Measurements from ENCODE around the gene UTP18.
"Not testable (repeated sequence)": the region's sequence is repeated elsewhere in the genome, so short reads cannot be mapped to it uniquely, and the experiment has no call there.

UTP18 gene

DNA sequence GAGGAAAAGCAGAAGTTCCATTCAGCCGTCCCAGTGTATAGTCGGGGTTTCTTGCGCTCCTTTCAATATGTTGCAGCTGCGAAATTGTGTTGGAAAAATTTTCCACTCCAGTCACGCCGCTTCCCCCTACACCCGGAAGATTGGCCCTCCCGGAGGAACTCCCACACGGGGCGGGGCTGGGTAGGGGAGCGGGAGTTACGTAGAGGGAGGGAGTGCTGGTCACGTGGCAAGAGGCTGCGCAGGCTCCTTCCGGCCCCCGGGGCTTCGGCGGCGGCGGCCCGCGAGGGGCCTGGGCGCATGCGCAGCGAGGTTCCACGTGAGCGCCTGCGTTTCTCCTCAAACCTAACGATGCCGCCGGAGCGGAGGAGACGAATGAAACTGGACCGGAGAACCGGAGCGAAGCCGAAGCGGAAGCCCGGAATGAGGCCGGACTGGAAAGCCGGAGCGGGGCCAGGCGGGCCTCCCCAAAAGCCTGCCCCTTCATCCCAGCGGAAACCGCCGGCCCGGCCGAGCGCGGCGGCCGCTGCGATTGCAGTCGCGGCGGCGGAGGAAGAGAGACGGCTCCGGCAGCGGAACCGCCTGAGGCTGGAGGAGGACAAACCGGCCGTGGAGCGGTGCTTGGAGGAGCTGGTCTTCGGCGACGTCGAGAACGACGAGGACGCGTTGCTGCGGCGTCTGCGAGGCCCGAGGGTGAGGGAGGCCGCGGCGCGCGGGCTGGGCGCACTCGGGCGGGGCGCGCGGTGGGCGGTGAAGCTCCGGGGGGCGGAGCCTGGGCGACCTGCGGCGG, at the start of gene UTP18:
Gene UTP18, plus strand, starts transcription at position 310 of the 787 bp plus-strand sequence. Its CDS starts 39 bp downstream, at position 349.
- peak; percentile 73 for DNase-seq (ENCODE audit: low read depth, low spot score)

DNA sequence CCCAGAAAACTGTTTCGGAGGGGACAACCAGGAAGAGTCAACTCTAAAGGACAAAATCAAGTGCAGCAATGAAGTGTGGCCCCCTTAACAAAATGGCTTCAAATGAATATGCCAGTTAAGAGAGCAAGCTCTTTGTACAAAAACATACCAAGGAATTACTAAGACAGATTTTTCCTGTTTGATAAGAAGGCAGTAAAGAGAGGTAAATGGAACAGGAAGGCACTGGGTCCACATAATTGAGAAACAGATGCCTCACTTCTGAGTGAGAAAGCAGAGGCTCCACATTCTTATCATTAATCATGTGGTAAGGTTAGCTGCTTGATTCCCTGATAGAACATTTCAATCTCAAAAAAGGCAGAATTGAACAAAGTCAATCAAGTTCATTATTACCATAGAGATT, 45.4 kb upstream of the UTP18 start:
- no peak for DNase-seq (ENCODE audit: low read depth, low spot score)

GRCh38 chr17:51217946-51218345, 42.4 kb upstream of the UTP18 start:
- DNase-seq (ENCODE audit: low read depth, low spot score), result no peak

GRCh38 chr17:51221322-51221721, 39.0 kb upstream of the UTP18 start:
- no peak for DNase-seq (ENCODE audit: low read depth, low spot score)

GRCh38 chr17:51224402-51225262, 35.7 kb upstream of the UTP18 start:
- no peak for DNase-seq (ENCODE audit: low read depth, low spot score)

- DNase-seq (ENCODE audit: low read depth, low spot score), result not testable (repeated sequence)
These were observed 34.8 kb upstream of the UTP18 start for GRCh38 chr17:51225523-51225922.

GRCh38 chr17:51228161-51228560, 32.2 kb upstream of the UTP18 start:
- no peak for DNase-seq (ENCODE audit: low read depth, low spot score)

DNA sequence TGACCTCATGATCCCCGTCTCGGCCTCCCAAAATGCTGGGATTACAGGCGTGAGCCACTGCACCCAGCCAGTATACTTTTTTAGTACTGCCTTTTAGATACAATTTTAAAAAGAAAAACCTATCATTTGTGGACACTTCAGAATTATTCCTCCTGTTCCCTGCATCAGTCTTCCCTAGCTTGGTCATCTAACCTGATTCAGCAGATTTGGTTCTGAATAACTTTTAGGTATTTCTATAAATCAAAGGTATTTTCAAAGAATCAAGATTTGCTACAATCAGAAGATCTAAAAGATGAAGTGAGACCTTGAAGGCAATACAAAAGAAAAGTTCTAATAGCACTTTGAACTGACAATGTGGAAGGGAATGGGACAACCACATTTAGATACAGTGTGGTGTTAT, 30.5 kb upstream of the UTP18 start:
- no peak for DNase-seq (ENCODE audit: low read depth, low spot score)

- no peak for DNase-seq (ENCODE audit: low read depth, low spot score)
These were observed 30.0 kb upstream of the UTP18 start for GRCh38 chr17:51230306-51230705.

GRCh38 chr17:51231999-51232398, 28.3 kb upstream of the UTP18 start:
- DNase-seq (ENCODE audit: low read depth, low spot score), result no peak

DNA sequence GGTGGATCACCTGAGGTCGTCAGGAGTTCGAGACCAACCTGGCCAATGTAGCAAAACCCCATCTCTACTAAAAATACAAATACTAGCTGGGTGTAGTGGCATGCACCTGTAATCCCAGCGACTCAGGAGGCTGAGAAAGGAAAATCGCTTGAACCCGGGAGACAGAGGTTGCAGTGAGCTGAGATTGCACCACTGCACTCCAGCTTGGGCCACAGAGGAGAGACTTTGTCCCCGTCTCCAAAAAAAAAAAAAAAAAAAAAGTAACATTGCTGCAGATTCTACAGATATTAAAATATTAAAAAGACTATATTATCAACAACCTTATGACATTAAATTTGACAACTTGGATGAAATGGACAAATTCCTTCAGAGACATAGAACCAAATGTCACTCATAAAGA, 26.2 kb upstream of the UTP18 start:
- no peak for DNase-seq (ENCODE audit: low read depth, low spot score)

GRCh38 chr17:51238255-51238887, 22.0 kb upstream of the UTP18 start:
- no peak for DNase-seq (ENCODE audit: low read depth, low spot score)

- DNase-seq (ENCODE audit: low read depth, low spot score), result no peak
These were observed 20.1 kb upstream of the UTP18 start for GRCh38 chr17:51240275-51240674.

DNA sequence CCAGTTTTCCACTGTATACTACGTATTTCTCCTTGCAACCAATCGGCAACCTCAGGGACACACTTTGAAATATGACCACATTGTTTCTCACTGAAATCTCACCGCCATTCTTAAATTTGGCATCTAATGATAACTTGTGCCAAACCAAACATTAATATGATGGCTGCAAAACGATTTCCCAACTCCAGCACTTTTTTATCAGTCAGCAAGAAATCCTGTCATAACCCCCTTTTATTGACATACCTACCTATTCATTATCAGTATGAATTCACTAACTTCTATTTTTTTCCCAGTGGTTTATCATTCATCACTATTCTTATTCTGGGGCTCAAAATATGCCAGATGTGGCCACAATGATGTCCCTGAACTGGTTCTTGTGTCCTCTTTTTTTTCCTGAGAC, 16.3 kb upstream of the UTP18 start:
- DNase-seq (ENCODE audit: low read depth, low spot score), result no peak

DNA sequence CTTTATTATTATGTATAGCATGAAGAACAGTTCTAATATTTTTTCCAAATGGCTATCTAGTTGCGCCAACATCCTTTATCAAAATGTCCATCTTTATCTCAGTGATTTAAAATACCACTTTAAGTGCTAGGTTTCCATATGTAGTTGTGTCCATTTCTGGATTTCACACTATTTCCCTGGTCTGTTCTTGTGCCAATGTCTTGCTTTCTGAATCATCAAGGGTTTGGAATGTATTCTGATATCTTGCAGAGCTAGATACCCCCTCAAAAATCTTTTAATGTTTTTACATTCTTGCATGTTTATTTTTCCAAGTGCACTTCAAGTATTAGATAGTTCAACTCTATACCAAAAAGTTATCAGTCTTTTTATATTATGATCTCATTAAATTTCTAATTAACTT, 14.8 kb upstream of the UTP18 start:
- no peak for DNase-seq (ENCODE audit: low read depth, low spot score)

GRCh38 chr17:51250314-51250840, 10.0 kb upstream of the UTP18 start:
- DNase-seq (ENCODE audit: low read depth, low spot score), result no peak

DNA sequence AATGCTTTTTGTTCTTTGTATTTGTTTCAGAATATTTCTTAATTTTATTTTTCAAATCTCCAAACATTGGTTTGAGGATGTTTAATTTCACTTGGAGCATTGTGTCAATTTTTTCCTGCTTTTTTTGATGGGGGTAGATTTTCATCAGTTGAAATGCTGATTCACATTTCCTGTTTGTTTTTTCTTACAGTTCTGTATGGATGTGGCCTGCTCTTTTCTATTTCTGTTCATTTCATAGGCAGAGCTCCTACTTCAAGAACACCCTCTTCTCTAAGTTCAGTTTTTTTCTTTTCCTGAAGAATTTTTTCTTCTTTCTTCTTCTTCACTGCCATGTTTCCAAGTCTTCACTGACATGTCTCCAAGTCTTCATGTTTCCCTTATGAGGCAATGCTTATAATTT, 9.3 kb upstream of the UTP18 start:
- no peak for DNase-seq (ENCODE audit: low read depth, low spot score)

DNA sequence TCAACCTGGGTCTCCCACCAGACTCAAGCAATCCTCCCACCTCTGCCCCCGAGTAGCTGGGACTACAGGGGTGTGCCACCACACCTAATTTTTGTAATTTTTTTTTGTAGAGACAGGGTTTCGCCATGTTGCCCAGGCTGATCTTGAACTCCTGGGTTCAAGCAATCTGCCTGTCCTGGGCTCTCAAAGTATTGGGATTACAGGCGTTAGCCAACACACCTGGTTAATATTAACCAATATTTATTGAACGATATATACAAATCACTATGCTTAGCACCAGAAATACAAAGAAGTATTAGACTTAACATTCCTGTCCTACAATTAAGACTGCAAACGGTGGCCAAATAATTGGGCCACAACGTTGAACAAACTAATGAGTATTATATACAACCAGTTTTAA, 4.7 kb upstream of the UTP18 start:
- DNase-seq (ENCODE audit: low read depth, low spot score), result no peak

DNA sequence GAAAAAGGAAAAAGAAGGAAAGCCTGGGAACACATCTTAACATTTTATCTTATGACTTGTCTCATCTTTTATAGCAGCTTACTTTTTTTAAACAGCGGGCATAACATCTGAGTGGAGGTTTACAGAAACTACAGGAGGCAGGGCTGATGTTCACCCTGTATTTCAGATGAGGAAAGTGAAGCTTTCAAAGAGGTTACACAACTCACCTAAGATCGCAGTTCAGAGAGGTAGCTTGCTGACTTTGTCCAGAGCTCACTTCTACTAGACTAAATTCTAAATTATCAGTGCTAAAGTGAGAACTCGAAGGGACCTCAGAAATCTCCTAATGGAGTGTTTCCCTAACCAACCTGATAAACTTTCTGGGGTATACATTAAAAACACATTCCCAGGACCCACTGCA, 4.2 kb upstream of the UTP18 start:
- DNase-seq (ENCODE audit: low read depth, low spot score), result no peak

- no peak for DNase-seq (ENCODE audit: low read depth, low spot score)
These were observed 2.9 kb upstream of the UTP18 start for GRCh38 chr17:51257150-51258081.
